HG02981 (cell line): ENCODE results near the gene NR1H2.
A peak's percentile ranks its signal among the peaks of the same experiment; 100 is the strongest.
"Not testable (repeated sequence)": the region's sequence is repeated elsewhere in the genome, so short reads cannot be mapped to it uniquely, and the experiment has no call there.

Experiments used
- ATAC-seq: cut with Tn5 transposase; IDR thresholded peaks from one replicate; pipeline ENCODE4 v1.9.1; 2021; ENCODE audit warnings: mild to moderate bottlenecking, moderate library complexity; ENCODE audit not compliant: unreplicated experiment

The NR1H2 gene

DNA sequence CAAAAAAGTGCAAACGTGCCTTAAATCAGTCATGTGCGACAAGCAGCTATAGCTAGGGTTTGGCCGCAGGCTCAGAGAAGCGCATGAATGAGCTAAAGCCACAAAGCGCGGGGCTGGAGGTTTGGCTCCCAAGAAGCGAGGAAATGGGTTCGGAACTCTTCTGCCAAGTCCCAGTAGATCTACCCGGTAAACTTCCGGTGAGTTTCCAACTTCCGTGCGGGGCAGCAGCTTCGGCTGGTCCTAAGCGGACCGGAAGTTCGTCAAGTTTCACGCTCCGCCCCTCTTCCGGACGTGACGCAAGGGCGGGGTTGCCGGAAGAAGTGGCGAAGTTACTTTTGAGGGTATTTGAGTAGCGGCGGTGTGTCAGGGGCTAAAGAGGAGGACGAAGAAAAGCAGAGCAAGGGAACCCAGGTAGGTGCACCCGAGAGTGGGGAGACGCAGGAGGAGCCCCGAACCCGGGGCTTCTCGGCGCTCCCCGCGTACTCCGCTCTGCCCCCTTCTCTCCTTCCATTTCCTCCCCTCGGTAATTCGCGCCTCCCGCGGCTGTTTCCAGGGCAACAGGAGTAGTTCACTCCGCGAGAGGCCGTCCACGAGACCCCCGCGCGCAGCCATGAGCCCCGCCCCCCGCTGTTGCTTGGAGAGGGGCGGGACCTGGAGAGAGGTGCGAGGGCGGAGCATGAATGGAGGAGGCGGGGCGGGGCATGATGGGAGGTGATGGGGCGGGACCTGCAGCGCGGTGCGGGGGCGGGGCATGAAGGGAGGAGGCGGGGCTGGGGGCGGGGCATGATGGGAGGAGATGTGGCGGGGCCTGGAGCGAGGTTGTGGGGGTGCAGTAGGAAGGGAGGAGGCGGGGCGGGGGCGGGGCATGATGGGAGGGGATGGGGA lies at the start of gene NR1H2:
Gene NR1H2, plus strand, starts transcription at position 292 of the 885 bp plus-strand sequence. CDS start 1,149 bp downstream, outside the sequence.
- ATAC-seq = peak; percentile 75

GRCh38 chr19:50327013-50327412 lies 49.2 kb upstream of the NR1H2 start:
- ATAC-seq = no peak

- no peak for ATAC-seq
These were observed 48.6 kb upstream of the NR1H2 start for GRCh38 chr19:50327461-50328223.

DNA sequence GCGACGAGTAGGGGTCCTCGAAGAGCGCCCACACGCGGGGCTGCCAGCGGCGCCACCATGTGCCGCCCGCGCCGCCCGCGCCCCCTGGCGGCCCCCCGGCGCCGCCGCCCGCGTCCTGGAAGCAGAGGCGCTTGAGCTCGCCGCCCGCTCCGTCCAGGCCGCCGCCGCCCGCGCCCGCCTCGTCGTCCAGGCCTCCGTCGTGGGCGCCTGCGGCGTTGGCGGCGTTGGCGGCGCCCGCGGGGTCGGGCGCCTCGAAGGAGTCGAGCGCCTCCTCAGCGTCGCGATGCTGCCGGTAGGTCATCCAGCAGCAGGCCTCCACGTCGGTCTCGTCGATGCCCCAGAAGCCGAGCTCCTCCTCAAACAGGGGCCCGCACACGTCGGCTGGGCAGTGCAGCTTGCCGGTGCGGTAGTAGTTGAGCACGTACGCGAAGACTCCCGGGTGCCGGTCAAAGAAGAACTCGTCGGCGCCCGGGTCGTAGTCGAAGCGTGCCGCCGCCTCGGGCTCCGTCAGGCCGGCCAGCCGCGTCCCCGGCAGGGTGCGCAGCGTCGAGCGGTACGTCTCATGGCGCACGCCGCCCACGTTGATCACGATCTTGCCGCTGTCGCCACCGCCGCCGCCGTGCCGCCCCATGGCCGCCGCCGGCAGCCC lies 47.9 kb upstream of the NR1H2 start:
- ATAC-seq = no peak

GRCh38 chr19:50328873-50329145 lies 47.4 kb upstream of the NR1H2 start:
- ATAC-seq = no peak

GRCh38 chr19:50329146-50329925 lies 46.9 kb upstream of the NR1H2 start, which contains the start of gene KCNC3:
Gene KCNC3, minus strand, starts transcription at chr19:50329377. Its CDS starts 295 bp downstream, at chr19:50329082.
- peak; percentile 40 for ATAC-seq

GRCh38 chr19:50329926-50330294 lies 46.3 kb upstream of the NR1H2 start:
- ATAC-seq = not testable (repeated sequence)

DNA sequence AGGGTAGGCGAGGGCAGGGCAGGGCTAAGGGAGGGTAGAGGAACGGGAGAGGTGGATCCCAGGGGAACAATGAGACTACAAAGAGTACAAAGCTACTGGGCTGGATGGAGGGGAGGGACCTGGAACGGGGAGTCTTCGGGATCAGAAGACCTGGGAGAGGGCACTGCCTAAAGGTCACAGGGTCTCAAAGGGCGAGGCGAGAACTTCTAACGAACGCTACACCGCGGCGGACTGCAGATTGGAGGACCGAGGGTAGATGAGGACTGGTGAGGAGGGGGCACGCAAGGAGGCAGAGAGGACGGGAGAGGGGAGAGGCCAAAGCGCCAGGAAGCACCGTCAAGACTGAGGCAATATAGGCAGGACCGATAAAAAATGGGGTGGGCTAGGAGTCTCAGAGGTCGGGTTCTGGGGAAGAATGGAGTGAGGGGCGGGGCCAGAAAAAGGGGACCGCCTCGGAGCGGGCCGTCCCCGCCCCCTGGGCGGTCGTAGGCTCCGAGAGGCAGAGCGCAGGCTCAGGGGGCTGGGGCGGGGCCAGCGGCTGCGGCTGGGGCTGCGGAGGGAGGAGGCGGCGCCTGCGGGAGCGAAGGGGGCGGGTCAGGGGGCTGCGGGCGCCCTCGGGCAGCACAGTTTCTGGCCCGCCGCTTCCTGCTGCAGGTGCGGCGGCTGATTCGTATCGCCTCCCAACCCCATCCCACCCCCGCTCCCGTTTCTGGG lies 45.7 kb upstream of the NR1H2 start:
- ATAC-seq = peak; percentile 29

GRCh38 chr19:50331221-50331993 lies 44.9 kb upstream of the NR1H2 start:
- no peak for ATAC-seq

DNA sequence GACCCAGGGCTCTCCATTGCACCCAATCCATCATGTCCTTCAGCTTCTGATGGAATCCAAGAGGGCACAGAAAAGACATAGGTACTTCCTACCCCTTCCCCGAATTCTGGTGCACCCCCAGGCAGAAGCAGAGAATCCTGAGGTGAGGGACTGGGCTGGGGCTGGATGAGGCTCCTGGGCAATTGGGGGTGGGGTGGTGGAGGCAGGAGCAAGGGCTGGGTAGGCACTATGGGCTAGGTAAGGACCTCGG lies 44.3 kb upstream of the NR1H2 start:
- no peak for ATAC-seq

DNA sequence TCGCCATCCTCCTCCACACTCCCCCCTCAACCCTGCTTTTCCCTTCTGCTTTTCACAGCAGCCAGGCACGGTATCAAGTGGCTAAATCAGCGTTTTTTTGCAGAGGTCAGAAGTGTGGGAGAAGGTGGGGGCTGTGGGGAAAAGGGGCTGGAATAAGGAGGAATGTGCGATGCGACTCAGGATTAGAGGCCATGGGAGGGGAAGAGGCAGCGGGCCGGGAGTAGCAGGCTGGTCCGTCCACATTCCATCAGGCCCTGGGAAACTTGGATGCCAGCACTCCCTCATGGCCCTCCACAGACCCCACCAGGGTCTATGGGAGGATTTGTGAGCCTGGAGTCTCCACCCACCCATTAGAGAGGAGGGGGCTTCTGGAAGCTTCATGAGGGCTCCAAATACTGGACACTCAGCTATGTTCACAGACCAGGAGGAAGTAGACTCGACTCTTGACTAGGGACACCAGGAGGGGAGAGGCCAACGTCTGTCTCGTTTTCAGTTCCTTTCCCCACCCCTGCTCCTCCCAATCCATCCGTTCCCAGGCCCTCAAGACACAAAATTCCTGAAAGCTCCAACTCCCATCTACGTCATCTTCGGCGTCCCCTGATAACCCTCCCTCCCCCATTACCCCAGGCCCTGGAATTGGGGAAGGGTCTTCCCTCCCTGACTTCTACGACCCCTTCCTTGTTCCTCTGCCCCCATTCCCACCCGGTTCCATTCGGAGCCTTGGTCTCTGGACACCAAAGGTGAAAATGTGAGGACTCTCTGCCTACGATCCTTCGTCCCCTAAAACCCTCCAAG lies 43.8 kb upstream of the NR1H2 start:
- no peak for ATAC-seq

GRCh38 chr19:50333235-50333736 lies 43.0 kb upstream of the NR1H2 start:
- peak; percentile 33 for ATAC-seq

DNA sequence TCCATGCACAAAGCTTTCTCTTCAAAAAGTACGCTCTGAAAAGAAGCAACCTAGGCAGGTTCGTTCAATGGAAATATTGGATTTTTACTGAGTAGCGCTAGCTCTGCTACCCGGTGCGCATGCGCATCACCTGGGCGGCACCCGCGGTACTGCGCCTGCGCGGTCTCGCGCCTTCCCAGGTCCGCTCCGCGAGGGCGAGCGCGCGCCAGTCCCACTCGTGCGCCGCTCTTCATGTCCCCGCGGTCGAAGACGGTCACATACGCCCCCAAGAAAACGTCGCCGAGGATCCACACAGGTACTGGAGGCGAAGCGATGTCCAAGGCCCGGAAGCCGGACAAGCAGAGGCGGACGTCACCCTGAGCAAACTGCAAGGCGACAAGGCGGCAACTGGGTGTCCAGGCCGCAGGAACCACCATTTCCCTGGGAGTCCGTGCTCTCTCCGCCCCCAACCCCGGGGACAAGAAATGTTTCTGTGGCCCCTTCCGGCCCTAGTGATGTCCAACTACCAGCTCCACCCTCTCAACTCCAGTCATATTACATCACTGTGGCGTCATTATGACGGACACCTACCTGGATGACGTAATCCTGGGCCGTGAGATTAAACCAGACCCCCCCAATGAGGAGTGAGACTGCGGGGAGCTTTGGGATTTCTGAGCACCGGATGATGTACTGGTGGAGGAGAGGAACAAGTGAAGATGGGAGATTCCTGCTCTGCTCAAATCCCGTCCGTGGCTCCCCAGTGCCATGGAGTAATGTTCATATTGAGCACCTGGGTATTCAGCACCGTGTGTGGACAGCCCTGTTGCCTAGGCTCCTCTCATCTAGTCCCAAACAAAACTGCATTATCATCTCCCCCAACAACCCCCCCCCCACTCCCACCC lies 42.3 kb upstream of the NR1H2 start:
- ATAC-seq = peak; percentile 12

GRCh38 chr19:50334741-50335421 lies 41.4 kb upstream of the NR1H2 start:
- ATAC-seq = no peak

DNA sequence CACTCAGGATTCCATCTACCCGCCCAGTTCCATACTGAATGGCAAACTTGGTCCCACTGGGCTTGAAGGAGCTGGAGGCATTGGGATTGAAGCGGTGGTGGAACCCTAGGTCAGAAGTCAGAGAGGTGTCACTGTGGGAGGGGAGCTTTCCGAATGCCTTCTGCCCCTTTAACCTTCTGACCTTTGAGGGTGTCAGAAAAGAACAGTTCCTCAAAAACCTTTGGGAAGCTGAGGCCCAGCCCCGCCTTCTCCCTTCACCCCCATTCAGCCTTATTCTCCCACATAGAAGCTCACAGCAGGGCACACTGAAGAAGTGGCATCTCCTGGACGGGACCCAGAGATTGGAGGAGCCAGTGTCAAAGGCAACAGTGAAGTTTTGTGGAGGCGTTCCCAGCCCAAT lies 39.2 kb upstream of the NR1H2 start:
- not testable (repeated sequence) for ATAC-seq

- ATAC-seq = no peak
These were observed 35.9 kb upstream of the NR1H2 start for GRCh38 chr19:50340331-50340730.

GRCh38 chr19:50341091-50341564 lies 35.1 kb upstream of the NR1H2 start:
- peak; percentile 60 for ATAC-seq
